ENCODE data around the gene CD151.

The CD151 gene

DNA sequence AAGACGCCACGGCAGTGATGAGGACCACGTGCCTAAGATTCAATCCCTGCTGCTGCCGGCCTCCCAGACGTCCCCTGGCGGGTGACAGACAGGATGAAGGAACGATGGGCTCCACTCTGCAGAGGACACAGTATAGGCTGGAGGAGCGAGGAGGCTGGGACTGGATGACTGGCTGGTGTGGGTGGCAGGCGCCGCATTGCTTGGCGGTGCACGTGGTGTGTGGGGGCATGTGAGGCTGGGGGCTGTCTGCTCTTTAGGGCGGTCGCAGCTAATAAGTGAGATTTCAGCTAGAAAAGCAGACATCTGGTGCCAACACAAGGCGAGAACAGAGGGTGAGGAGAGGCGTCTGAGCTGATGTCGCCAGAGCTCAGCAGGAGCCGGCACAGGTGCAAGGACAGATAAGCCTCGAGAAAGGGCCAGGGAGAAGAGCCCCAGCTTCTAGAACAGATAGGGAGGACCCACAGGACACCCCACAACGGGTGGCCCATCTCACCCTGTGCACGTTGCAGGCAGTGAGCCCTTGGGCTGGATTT is 43.1 kb downstream of the CD151 start:
- DNase-seq = no peak

DNA sequence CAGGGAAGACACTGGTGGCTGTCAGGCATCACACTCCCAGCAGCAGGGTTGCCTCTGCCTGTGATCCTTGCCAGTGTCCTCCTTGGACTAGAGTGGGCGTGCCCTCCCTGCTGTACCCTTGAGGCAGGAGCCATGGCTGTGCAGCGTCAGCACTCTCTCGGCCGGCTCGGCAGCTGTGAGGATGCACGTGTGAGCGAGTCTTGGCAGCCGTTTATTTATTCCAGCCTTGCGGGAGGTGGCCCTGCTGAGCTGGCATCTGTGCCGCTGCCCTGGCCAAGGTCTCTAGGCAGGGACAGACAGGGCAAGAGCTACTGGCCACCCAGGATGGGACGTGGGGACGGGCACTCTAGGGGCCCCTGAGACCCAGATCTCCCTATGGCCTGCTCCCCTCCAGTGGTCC is 43.8 kb downstream of the CD151 start:
- no peak for DNase-seq

DNA sequence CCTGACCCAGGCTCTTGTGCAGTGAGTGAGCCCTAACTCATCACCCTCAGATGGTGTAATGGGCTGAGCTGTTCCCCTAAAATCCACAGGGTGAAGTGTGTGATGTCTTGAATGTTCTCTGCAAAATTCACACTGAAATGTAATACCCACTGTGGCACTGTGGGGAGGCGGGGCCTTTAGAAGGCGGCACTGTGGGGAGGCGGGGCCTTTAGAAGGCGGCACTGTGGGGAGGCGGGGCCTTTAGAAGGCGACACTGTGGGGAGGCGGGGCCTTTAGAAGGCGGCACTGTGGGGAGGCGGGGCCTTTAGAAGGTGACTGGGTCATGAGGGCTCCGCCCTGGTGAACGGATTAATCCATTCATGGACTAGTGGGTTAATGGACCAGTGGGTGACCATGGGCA is 44.8 kb downstream of the CD151 start:
- no peak for DNase-seq

DNA sequence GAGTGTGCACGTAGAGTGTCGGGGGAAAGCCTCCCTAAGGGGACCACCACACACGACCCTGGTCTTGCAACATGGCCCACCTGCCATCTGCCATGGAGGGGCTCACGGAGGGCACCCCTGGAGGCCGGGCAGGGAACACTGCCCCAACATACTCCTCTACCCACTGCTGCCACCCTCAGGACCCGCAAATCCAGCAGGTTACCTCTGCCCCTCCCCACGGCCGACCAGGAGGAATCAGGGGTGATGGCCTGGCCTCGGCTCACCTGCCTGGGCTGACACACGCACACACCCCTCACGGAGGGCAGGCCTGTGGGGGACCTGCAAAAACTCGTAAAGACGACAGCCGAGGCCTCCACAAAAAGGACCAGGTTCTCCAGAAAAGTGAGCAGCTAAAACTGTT is 47.7 kb downstream of the CD151 start:
- DNase-seq = no peak

DNA sequence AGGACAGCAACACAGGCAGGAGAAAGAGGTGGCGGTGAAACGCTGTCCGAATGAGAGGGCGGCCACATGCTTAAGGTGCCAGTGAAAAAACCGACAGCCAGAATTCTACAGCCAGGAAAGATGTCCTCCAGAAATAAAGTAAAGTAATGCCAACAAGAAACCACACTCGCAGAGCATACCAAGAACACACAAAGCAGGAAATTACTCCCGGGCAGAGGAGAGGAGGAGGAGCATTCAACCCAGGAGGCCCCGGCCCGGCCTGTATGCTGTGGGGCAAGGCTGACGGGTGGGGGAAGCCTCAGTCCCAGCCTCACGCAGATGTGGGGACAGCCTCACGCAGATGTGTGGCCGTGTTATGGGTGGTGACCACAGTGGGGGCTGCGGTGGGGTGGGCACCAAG is 49.8 kb downstream of the CD151 start:
- no peak for DNase-seq

DNA sequence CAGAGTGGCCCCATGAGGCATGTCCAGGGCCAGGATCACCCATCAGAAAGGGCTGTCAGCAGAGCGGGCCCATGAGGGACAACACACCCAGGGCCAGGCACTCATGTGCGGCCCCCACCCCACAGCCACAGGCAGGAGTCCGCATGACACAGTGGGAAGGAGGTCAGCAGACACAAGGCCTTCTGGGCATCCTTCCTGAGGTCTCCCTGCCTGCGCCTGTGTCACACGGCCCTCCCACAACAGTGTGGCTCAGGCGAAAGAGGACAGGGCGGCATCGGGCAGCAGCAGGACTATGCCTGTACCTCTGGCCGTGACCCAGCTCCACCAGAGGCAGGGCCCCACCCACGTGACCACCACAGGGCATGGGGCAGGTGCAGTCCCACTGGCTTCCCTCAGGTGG is 50.8 kb downstream of the CD151 start:
- no peak for DNase-seq

DNA sequence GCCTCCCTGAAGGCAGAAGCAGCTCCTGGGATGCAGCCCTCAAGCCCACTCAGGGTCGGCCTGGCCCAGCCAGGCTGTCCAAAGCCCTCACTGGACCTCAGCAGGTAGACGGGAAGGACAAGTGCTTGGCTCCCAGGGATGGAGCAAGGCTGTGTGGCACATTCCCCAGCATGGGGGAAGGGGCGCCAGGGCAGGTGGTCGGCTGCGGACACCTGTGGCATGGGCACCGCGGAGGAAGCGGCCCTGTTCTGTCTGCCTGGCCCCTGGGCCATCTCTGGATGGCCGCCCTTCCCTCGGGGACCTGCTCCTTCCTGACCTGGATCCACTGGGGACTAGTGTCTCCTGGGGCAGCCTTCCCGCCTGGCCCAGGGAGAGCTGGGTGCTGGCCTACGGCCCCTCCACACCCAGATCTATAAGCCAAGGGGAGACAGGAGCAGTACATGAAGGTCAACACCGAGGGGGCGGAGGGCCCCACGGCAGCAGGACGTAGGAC is 51.9 kb downstream of the CD151 start:
- no peak for DNase-seq

DNA sequence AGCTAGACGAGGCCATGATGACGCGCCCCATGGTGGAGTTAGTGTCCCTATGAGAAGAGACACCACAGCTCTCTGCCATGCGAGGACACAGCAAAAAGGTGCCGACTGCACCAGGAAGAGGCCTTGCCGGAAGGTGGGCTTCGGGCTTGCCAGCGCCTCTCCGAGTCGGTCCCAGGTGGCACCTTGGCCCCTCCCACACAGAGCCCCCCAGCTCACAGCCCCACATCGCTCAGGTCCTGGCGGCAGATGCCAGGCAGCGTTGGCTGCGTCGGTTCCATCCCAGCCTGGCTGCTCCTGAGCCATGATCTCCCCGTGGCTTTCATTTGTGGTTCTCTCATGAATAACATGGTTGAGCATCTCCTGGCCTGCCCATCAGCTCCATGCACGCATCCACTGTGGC is 53.8 kb downstream of the CD151 start:
- DNase-seq = no peak

DNA sequence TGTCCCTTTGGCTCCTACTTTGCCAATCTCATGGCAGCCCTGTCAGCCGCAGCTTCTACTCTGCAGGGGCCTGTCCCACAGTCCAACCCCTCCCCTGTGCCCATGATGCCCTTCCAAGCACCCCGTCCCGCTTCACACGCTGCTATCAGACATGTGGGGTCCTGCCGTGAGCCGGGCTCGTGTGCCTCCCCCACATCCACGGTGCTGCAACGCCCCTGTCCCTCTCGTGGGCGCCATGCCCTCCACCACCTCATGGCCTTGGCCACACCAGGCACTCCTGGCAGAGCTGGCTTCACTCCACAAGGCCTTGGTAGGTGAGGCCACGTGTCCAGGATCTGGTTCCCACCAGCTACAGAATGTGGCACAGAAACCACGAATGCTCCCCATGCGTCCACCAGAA is 54.8 kb downstream of the CD151 start:
- no peak for DNase-seq

All from NCI-H226 (cell line).